GM18517 (cell line): Measurements from ENCODE around the gene PTPRD.
"Not testable (repeated sequence)": the region's sequence is repeated elsewhere in the genome, so short reads cannot be mapped to it uniquely, and the experiment has no call there.

Experiments used
- ATAC-seq: cut with Tn5 transposase; IDR thresholded peaks from one replicate; pipeline ENCODE4 v1.9.1; 2021; ENCODE audit warnings: mild to moderate bottlenecking, moderate library complexity; ENCODE audit not compliant: unreplicated experiment

PTPRD gene

DNA sequence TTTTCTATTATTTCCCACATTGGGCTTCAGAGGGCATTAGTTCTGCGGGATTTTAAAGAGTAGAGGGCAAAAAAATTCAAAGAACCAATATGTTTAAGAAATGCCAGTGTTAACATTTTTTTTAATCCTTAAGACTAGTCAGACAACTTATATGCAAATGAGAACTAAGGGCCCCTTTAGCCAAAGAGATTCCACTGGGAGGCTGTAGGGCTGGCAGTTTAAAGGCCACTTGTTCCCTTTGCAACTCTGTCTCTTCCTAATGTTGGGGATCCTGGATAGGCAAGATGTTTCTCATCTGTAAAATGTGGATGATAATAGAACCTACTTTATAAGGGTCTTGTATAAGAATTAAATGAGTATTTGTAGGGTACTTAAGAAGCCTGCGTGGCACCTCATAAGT lies 1395.9 kb downstream of the PTPRD start:
- ATAC-seq = no peak

DNA sequence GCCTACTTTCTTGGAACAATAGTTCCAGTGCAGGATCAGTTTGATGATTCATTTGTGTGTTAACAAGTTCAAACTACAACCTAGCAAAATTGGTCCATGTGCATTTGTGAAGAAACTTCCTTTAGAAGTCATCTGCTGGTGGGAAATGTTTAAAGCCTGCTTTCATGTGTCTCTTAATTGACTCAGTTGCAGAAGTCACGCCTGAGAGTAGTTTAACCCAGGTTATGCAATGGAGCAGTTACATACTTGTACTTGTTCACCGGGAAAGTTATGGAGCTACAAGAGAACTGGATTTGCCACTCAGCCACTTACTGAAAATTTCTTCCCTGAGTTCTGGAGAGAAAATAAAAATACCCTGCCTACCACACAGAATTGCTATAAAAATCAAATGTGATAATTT lies 1397.8 kb downstream of the PTPRD start:
- ATAC-seq = no peak

DNA sequence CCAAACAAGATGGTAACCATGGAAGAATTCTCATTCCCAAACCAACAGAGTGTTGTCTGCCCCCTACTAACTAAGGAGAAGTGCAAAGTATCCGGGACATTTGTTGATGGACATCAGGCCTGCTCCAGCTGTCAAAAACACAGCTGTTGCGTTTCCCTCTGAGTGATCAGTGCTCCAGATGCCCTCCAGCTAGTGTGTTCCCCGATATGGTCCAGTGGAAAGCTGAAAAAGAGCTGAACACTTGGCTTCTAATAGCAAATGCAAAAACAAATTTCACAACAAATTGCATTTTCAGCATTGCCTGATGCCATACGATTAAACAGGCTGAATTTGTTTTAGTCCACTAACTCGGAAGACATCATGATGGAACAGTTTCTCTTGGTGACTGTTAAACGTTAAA lies 1398.7 kb downstream of the PTPRD start:
- ATAC-seq = no peak

- no peak for ATAC-seq
Measured at GRCh38 chr9:9212963-9213362, 1399.8 kb downstream of the PTPRD start.

DNA sequence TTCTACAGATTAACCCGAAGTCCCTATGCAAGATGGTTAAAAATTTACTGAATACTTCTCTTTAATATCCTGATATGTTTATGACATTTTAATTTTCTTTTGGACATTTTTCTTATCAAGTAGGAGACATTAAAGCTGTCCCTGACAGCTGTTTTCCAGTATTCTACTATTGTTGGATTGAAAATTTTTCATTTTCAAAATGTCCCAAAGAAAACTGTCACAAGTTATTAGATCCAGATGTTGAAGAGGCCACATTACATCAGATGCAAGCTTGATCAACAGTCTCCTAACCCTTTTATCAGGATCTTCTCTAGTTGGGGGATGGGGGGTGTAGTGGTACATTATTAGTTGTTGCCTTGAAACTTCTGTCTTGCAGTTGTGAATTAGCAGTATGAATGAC lies 1410.5 kb downstream of the PTPRD start:
- no peak for ATAC-seq

- no peak for ATAC-seq
Measured at GRCh38 chr9:9186086-9186485, 1426.7 kb downstream of the PTPRD start.

GRCh38 chr9:9182431-9182830 lies 1430.4 kb downstream of the PTPRD start:
- ATAC-seq = no peak

DNA sequence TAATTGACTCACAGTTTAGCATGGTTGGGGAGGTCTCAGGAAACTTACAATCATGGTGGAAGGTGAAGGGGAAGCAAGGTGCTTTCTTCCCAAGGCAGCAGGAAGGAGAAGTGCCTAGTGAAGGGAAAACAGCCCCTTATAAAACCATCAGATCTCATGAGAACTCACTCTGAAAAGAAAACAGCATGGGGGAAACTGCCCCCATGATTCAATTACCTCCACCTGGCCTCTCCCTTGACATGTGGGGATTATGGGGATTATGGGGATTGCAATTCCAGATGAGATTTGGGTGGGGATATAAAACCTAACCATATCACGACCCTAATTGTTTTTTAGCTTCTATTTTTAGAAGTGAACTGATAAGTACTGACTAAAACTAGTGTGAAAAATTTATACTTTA lies 1435.7 kb downstream of the PTPRD start:
- ATAC-seq = no peak

GRCh38 chr9:9174358-9174757 lies 1438.4 kb downstream of the PTPRD start:
- ATAC-seq = no peak

GRCh38 chr9:9173264-9173663 lies 1439.5 kb downstream of the PTPRD start:
- ATAC-seq = no peak

DNA sequence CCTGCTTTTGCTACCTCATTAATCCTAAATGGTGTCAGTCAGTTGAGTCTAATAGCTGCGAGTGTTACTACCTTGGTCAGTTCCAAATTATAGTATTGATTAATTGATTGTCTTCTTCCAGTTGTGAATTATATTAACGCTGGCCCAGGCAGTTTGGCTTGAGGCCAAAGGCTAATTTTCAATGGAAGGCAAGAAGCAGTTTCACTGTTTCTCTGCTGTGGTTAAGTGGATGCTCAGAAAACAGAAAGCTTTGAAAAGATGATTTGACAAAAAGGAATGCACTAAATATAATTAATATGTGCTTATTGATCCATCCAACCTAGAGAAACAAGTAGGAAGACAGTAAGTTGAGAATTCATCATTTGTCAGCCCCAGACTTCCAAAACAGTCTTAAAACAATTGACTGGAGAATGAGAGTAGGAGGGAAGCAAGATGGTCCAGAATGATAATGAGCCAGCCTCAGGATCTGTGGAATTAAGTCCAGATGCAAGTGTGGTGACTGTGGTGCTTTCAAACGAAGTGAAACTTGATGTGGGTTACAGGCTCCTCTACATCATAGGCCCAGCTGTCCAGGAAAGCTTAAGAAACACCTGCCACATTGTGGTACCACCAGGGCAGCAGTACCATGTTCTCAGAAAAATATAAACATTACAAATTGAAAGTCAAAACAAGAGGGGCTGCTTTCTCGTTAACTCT lies 1442.2 kb downstream of the PTPRD start:
- no peak for ATAC-seq

DNA sequence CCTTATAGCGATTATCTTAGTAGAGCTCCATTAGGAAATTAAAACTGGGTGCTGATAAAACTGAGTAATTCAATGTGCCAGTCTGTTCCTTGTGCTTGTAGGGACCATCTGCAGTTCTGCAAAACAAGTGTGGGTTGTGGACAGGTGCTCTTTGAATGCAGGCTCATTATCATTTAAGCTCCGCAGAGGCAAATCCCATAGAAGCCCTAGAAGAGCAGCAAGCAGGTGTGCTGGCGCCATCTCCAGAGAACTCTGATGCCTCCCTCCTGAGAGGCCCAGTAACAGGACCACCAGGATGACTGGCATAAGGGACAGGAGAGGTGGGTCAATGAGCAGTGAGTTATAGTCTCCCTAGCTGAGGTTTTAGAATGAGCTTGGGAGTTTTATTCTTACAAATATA lies 1470.8 kb downstream of the PTPRD start:
- no peak for ATAC-seq

DNA sequence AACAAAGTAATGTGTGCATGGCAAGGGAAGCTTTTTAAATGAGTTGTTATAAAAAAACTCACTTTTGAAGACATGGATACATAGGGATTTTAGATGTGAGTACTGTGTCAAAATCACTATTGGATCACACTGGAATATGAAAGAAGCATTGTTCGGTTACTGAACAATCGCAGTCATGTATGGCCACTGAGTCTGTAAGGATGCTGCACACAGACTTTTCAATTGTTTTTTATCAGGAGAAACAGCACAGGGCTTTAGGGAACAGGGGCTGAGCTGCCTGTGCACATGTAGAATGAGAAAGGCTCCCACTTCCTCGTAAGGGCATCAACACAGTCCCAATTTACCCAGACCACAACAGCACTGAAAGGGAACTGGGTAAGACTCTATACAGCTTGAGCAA lies 1479.3 kb downstream of the PTPRD start:
- no peak for ATAC-seq

GRCh38 chr9:9124616-9125015 lies 1488.2 kb downstream of the PTPRD start:
- ATAC-seq = no peak

DNA sequence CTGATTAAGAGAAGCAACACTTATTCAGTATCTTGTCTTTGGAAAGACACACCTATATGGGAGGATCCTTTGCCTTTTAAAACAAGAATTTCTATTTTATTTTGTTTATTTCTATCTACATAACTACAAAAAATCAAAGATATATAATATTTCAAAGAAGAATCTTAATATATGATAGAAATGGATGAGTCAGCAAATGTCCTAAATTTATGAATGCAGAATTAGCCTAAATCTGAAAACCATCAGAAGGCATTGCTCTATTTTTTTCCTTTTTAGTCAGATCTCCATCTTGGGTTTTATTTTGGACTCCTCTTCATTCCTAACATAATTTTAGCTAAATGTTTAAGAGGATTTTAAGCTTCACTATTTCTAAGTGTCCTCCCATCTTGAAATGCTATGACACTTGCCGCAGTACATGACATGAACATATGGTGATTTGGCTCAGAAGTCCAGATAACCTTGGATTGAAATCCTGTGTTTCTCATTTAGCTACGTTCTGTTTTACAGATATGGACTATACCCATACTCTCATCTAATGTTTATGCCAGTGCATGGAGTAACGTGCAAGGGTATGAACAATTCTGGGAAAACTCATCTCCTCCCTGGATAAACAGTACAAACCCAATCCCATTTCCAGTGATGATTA lies 1490.4 kb downstream of the PTPRD start:
- no peak for ATAC-seq

DNA sequence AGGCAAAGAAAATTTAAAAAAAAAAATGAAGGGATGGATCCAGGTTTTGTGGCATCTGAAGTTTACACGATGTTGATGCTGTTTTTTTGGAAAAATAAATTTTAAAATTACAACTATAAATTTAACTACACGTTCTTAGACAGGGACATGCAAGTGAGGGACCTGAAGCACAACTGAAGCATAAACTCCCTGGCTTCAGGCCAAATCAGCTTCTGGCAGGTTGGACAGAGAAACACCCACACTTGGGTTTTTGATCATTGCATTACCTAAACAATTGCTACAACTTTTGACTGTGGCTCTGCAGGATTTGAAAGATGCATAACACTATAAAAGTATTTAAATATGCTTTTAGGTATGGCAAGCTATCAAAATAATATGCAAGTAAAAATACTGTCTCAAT lies 1494.9 kb downstream of the PTPRD start:
- ATAC-seq = no peak

DNA sequence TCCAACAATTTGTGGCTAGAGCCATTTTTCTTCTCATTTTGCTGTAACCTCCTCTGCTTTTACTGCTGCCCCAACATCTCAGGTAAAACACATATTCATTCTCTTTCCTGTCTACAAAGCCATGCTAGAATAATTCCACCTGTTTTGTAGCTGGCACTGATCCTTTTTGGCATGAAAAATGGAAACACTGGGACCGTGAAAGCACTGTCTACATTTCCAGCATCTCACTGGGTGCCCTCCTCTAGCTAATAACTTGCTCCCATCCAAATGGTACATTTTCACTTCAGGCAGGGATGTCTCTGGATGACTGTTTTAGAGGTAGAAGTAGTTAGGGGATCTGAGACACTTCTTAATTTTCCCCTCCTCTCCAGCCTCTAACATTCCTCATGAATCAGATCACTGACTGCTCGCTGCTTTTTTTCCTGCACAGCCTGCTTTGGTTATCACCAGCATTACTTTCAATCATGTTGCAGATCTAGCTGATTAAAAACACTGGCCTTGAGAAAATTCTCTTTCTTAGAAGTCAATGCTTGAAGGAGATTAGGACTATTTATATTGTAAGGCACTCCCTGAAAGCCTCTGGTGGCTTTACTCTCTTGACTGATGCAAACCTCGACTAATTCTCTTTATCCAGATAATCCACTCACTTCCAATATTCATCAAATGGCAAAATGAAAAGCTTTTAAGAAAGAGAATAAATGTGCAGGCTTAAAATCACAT lies 1500.6 kb downstream of the PTPRD start:
- no peak for ATAC-seq

GRCh38 chr9:9108641-9109040 lies 1504.2 kb downstream of the PTPRD start:
- no peak for ATAC-seq

DNA sequence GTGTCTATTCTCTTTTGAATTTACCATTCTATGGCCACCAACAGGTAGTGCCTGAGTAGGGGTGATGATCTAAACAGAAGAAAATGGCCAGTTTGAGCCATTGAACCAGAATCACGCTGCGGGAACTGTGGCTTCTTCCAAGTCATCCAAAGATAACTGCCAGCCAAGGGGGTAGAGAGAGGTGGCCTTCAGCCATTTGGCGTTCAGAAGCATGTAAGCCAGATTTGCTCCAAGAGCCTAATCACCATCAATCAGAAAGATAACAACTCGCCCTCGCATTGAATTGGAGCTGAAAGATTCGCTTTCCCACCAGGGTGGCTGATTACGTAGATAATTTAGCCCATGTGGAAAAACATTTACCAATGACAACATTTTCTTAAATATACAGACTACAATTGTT lies 1510.5 kb downstream of the PTPRD start:
- ATAC-seq = no peak

DNA sequence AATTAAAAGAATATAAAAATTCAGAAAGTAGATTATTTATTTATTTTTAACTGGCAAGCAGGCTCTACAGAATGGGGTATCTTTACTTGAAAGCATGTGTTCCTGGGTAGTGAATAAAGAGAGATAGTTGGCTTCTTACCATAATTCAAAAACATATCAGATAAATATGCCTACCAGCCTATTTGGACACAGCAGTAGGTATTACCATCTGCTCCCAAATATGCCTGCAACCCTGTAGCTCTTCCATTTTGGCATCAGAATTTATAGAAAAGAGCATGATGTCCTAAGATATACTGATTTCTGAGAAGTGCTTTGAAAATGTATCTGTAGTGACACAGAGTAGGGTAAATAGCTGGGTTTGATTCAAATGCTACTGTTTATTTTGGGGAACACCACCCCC lies 1512.7 kb downstream of the PTPRD start:
- ATAC-seq = no peak

DNA sequence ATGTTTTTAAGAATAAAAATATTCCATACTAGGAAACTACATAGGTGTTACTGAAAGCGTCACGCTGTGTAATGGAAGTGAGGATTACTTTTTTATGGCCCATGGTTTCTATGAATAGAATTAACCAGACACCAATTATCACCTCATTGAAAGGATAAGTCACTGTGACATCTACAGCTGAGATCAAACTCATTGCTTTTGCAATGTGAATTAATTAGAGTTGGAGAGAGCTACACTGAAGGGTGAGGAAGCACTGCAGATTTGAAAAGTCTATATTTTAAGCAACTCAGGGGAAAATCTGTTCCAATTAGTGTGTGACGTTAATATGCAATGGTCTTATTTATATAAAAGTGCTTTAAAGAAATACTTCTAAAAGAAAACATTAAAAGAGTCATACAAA lies 1513.2 kb downstream of the PTPRD start:
- no peak for ATAC-seq

DNA sequence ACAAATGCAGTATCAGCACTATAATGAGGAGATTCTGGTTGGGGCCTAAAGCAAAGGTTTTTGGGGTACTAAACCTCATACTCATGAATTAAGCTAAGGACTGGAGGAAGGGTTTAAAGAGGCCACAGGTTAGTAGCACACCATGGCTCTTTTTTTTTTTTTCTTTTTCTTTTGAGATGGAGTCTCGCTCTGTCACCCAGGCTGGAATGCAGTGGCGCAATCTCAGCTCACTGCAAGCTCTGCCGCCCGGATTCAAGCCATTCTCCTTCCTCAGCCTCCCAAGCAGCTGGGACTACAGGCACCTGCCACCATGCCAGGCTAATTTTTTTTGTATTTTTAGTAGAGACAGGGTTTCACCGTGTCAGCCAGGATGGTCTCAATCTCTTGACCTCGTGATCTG lies 1515.5 kb downstream of the PTPRD start:
- ATAC-seq = not testable (repeated sequence)
